HG03342 (cell line): ENCODE measurements around the gene STAM.

Experiments used
- ATAC-seq: cut with Tn5 transposase; IDR thresholded peaks from one replicate; pipeline ENCODE4 v1.9.1; 2021; ENCODE audit warnings: mild to moderate bottlenecking, moderate library complexity; ENCODE audit not compliant: unreplicated experiment

Gene STAM

DNA sequence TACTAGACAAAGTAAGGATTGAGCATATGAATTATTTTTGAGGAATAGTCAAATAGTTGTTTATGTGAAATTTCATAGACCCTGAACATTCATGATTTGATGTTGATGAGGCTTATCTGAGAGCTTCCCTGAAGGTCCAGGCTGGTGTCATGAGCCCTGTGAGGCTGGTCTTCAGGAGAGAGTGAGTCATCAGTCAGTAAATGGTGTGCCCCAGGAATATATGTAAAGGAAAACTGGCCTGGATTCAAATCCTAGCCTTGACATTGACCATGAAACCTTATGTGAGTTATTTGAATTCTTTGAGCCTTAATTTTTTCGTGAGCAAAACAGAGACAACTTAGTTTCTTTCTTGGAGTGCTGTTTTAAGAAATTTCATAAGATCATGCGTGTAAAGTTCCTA lies 114.2 kb downstream of the STAM start:
- ATAC-seq = no peak

DNA sequence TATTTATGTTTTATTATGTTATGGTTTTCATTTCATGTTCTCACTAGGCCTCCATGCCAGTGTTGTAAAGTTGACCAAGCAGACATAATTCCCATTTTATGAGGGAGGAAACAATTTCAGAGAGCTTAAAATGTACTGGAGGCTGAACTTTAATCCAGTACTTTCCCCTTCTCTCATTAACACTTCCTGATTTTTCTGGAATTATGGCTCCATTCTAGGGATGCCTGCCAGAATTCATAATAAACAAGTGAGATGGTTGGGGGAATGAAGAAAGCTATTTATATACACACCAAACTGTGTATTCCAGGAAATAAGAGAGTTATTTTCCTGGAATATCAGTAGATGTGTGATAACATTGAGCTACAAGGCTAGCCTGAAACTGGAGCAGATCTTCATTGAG lies 114.9 kb downstream of the STAM start:
- ATAC-seq = no peak

DNA sequence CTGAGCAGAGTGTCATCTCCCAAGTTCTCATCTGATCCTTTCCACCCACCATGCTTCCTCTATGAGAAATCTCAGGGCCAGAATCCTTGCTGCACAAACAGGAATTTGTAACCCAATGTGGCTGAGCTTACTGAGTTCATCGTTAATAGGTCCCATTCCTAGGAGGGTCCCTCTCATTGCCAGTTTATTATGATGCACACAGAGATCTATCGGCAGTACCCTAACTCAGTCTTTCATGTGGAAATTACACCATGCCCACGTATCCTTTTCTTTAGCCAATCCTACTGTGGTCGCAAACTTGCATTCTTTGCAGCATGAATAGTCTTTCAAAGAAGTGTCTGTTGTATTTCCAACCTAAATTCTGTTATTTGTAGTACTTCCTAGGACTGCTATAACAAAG lies 120.2 kb downstream of the STAM start:
- no peak for ATAC-seq

DNA sequence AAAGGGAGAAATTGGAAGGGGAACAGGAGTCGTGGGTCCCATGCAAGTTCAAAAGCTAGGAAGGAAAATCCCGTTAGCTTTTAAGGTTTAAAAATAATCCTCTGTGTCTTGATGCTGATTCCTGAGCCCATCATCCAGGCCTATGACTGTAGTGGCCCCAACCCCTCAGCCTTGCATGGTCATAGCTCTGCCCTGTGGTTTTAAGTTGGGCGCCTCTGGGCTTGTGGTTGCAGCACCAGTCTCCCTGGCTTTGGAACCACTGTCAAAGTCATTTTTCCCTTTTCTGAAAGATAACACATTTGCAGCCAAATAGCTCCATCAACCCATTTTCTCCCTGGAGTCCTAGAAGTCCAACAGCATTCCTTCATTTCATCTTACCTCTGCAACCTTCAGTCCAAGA lies 121.7 kb downstream of the STAM start:
- no peak for ATAC-seq
